HG03095 (cell line): ENCODE data around the gene LGALSL.

Source experiments
- ATAC-seq: cut with Tn5 transposase; IDR thresholded peaks from one replicate; pipeline ENCODE4 v1.9.1; 2021; ENCODE audit warnings: moderate library complexity; ENCODE audit not compliant: unreplicated experiment

The LGALSL gene

GRCh38 chr2:64470071-64470470 lies 16.1 kb downstream of the LGALSL start:
- no peak for ATAC-seq

- no peak for ATAC-seq
Observed at GRCh38 chr2:64470766-64471295, 16.9 kb downstream of the LGALSL start.

GRCh38 chr2:64471600-64471999 lies 17.6 kb downstream of the LGALSL start:
- ATAC-seq = no peak

- ATAC-seq = no peak
Observed at GRCh38 chr2:64472881-64473280, 18.9 kb downstream of the LGALSL start.

GRCh38 chr2:64474121-64474571 lies 20.2 kb downstream of the LGALSL start:
- ATAC-seq = no peak

GRCh38 chr2:64474636-64475035 lies 20.7 kb downstream of the LGALSL start:
- ATAC-seq = no peak

GRCh38 chr2:64477037-64477436 lies 23.1 kb downstream of the LGALSL start:
- ATAC-seq = no peak

- ATAC-seq = no peak
Observed at GRCh38 chr2:64477979-64478378, 24.0 kb downstream of the LGALSL start.

GRCh38 chr2:64478502-64479230 lies 24.7 kb downstream of the LGALSL start:
- ATAC-seq = no peak

- ATAC-seq = no peak
Observed at GRCh38 chr2:64479259-64480117, 25.5 kb downstream of the LGALSL start.

- no peak for ATAC-seq
Observed at GRCh38 chr2:64481665-64482064, 27.7 kb downstream of the LGALSL start.

- no peak for ATAC-seq
Observed at GRCh38 chr2:64482243-64482642, 28.3 kb downstream of the LGALSL start.

- ATAC-seq = no peak
Observed at GRCh38 chr2:64482765-64483504, 29.0 kb downstream of the LGALSL start.

GRCh38 chr2:64485331-64485730 lies 31.4 kb downstream of the LGALSL start:
- no peak for ATAC-seq

- no peak for ATAC-seq
Observed at GRCh38 chr2:64485961-64486360, 32.0 kb downstream of the LGALSL start.

- no peak for ATAC-seq
Observed at GRCh38 chr2:64487256-64488049, 33.5 kb downstream of the LGALSL start.

GRCh38 chr2:64488050-64488974 lies 34.4 kb downstream of the LGALSL start:
- peak; percentile 66 for ATAC-seq

GRCh38 chr2:64489081-64489751 lies 35.3 kb downstream of the LGALSL start:
- no peak for ATAC-seq

GRCh38 chr2:64491426-64491825 lies 37.5 kb downstream of the LGALSL start:
- no peak for ATAC-seq
